Measurements from ENCODE around the gene ZNF786.

Gene ZNF786, protein sequence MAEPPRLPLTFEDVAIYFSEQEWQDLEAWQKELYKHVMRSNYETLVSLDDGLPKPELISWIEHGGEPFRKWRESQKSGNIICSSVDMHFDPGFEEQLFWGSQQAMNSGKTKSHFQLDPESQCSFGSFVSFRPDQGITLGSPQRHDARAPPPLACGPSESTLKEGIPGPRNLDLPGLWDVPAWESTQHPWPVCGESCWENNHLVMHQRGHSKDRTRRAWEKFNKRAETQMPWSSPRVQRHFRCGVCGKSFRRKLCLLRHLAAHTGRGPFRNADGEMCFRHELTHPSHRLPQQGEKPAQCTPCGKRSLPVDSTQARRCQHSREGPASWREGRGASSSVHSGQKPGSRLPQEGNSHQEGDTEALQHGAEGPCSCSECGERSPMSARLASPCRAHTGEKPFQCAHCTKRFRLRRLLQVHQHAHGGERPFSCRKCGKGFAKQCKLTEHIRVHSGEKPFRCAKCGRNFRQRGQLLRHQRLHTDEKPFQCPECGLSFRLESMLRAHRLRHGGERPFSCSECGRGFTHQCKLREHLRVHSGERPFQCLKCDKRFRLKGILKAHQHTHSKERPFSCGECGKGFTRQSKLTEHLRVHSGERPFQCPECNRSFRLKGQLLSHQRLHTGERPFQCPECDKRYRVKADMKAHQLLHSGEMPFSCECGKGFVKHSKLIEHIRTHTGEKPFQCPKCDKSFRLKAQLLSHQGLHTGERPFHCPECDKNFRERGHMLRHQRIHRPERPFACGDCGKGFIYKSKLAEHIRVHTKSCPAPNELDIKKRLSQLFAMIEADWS

DNA sequence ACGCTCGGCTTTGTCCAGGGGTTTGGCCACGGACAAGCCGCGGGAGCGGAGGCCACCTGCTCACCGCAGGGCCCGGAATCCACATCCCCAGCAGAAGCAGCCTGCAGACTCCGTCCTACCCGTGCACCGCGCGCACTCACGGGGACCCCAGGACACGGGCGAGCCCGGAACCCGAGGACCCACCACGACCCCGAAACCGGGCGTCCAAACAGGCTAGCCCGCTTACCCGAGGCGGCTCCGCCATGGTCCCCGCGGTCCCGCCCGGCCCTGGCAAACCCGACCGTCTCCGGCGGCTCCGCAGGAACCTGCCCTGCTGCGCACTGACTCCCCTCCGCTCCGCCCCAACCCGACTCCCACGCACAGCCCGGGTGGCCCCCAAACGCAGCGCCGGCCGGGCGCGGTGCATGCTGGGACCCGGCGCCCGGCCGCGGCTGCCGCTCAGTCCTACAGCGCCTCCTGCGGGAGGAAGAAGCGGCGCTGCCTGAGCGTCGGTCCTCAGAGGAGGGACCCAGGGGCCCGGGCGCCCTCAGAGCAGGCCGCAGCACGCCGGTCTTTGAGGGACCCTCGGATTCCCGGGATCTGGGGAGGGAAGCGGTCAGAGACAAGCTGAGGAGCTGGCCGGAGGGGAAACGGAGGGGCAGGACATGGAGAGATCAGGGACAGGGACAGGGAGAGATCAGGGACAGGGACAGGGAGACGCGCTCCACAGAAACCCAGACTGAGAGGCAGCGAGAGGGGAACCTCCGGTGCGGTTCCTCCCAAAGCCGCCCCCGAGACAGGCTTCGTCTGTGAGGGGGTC, at the start of gene ZNF786:
TSS of gene ZNF786 (minus strand) at position 322 of the 799 bp plus-strand sequence. CDS start at position 244, 78 bp downstream.
- peak; percentile 95 for DNase-seq (ENCODE audit: extremely low spot score)
- CTCF ChIA-PET: interaction anchor here (0.7 to 2.2 kb wide), 5 partner anchors 18 to 86 kb away, joined by 3 to 8 read pairs (median 3); no protein-coding TSS in a partner anchor
- TF ChIP-seq, protein P1, sequence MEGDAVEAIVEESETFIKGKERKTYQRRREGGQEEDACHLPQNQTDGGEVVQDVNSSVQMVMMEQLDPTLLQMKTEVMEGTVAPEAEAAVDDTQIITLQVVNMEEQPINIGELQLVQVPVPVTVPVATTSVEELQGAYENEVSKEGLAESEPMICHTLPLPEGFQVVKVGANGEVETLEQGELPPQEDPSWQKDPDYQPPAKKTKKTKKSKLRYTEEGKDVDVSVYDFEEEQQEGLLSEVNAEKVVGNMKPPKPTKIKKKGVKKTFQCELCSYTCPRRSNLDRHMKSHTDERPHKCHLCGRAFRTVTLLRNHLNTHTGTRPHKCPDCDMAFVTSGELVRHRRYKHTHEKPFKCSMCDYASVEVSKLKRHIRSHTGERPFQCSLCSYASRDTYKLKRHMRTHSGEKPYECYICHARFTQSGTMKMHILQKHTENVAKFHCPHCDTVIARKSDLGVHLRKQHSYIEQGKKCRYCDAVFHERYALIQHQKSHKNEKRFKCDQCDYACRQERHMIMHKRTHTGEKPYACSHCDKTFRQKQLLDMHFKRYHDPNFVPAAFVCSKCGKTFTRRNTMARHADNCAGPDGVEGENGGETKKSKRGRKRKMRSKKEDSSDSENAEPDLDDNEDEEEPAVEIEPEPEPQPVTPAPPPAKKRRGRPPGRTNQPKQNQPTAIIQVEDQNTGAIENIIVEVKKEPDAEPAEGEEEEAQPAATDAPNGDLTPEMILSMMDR (IDR thresholded peaks at IDR 0.05; ENCODE audit: control extremely low read depth, extremely low read depth, low read depth, missing control alignments): peak; percentile 90
- POLR2A ChIA-PET: no interaction called here

GRCh38 chr7:149136118-149136517, 45.6 kb upstream of the ZNF786 start:
- ChIA-PET POLR2A (no interaction called here), CTCF (interaction anchor here (0.9 to 3.8 kb wide), 6 partner anchors 8 to 131 kb away, joined by 3 to 26 read pairs (median 6); partner anchors contain the start of genes ZNF398 and ZNF425)
- no peak for DNase-seq (ENCODE audit: extremely low spot score)
- TF ChIP-seq, protein P1 (IDR thresholded peaks at IDR 0.05; ENCODE audit: control extremely low read depth, extremely low read depth, low read depth, missing control alignments): no peak

DNA sequence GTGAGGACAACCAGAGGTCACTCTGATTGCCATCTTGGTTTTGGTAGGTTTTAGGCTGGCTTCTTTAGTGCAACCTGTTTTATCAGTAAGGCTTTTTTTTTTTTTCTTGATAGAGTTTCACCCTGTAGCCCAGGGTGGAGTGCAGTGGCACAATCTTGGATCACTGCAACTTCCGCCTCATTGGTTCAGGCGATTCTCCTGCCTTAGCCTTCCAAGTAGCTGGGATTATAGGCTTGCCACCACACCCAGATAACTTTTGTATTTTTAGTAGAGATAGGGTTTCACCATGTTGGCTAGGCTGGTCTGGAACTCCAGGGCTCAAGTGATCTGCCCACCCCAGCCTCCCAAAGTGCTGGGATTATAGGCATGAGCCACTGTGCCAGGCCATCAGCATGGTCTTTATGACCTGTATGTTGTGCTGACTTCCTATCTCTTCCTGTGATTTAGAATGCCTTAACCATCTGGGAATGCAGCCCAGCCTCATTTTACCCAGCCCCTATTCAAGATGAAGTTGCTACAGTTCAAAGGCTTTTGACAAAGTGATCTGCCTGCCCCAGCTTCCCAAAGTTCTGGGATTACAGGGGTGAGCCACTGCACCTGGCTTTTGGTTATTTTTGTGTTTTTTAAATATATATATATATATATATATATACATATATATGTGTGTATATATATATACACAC, 42.7 kb upstream of the ZNF786 start:
- TF ChIP-seq, protein P1 (IDR thresholded peaks at IDR 0.05; ENCODE audit: control extremely low read depth, extremely low read depth, low read depth, missing control alignments): no peak
- DNase-seq (ENCODE audit: extremely low spot score): no peak
- ChIA-PET POLR2A (no interaction called here), CTCF (interaction anchor here (1.5 to 3.8 kb wide), 4 partner anchors 10 to 68 kb away, joined by 5 to 26 read pairs (median 6); partner anchors contain the start of gene ZNF398)

DNA sequence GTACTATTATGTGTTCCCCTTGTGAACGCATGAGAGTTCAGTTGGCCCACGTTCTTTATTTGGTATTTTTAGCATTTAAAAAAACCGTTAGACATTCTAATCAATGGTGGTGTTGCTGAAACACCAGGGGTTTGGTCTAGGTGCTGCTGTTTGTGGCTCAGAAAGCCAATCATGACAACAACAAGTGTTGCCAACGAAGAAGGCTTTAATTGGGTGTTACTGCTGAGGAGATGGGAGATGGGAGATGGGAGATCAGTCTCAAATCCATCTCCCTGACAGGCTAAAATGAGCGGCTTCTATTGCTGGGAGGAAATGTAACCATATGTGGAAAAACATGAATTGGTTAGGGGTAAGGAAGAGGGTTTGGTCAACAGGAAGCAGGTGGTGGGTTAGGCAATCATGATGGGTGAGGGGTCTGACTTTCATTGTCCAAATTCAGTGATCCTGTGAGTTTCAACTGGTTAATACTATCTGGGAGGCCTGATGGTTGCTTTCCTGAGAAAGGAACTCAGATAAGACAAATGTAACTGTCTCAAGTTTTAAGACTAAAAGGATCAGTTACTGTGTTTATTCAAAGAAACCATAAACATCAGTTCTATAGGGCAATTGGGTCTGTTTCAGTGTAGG, 40.2 kb upstream of the ZNF786 start:
- ChIA-PET POLR2A (no interaction called here), CTCF (no interaction called here)
- no peak for DNase-seq (ENCODE audit: extremely low spot score)
- TF ChIP-seq, protein P1 (IDR thresholded peaks at IDR 0.05; ENCODE audit: control extremely low read depth, extremely low read depth, low read depth, missing control alignments): no peak

- POLR2A ChIA-PET: no interaction called here
- CTCF ChIA-PET: interaction anchor here (0.6 to 5.1 kb wide), 20 partner anchors 9 to 496 kb away, joined by 3 to 63 read pairs (median 4); partner anchors contain the start of genes ZNF282 and ZNF398
- TF ChIP-seq, protein P1 (IDR thresholded peaks at IDR 0.05; ENCODE audit: control extremely low read depth, extremely low read depth, low read depth, missing control alignments): no peak
- peak; percentile 80 for DNase-seq (ENCODE audit: extremely low spot score)
Measured at GRCh38 chr7:149126662-149127266, 36.2 kb upstream of the ZNF786 start.
